Calu3 (cell line): ENCODE results near the gene TBC1D24. TPM values are rescaled to one million over a fixed set of nuclear protein-coding genes. Genes with fewer than 3 reads are reported as not detected.

Source experiments
- BruUV-seq: library from RNA; stranded (reverse); fragments of 400-500 nt; replicated peaks from 2 replicates; lab custom pipeline; 2021; lab: Mats Ljungman, UMichigan
- CTCF ChIA-PET: fragments of 300-600 bp; sonication (Branson Sonifier 250); formaldehyde crosslinking; loops from one replicate; lab custom pipeline; 2022; ENCODE audit warnings: antibody characterized with exemption; lab: Charles Lee
- DNase-seq: peaks from one replicate; pipeline ENCODE4 v3.0.0; 2022
- H3K27ac Mint-ChIP-seq: one replicate; pipeline ENCODE4 v1.8.0; 2022; ENCODE audit warnings: mixed read lengths; ENCODE audit not compliant: unreplicated experiment
- H3K27me3 Mint-ChIP-seq: one replicate; pipeline ENCODE4 v1.8.0; 2022; ENCODE audit warnings: mixed read lengths; ENCODE audit not compliant: unreplicated experiment
- H3K36me3 Mint-ChIP-seq: one replicate; pipeline ENCODE4 v1.8.0; 2022; ENCODE audit warnings: mild to moderate bottlenecking, moderate library complexity, mixed read lengths; ENCODE audit not compliant: insufficient read depth, unreplicated experiment
- H3K4me1 Mint-ChIP-seq: one replicate; pipeline ENCODE4 v1.8.0; 2022; ENCODE audit warnings: mild to moderate bottlenecking, low read depth, mixed read lengths; ENCODE audit not compliant: unreplicated experiment
- H3K4me3 Mint-ChIP-seq: one replicate; pipeline ENCODE4 v1.8.0; 2022; ENCODE audit warnings: mild to moderate bottlenecking, low read depth, moderate library complexity, mixed read lengths; ENCODE audit not compliant: unreplicated experiment
- H3K9me3 Mint-ChIP-seq: one replicate; pipeline ENCODE4 v1.8.0; 2022; ENCODE audit warnings: low read depth, mixed read lengths; ENCODE audit not compliant: unreplicated experiment
- intact Hi-C: fragments of 100-400 bp; cut with micrococcal nuclease; formaldehyde crosslinking; loops from one replicate; pipeline ENCODE4 v1.10.0; 2022; ENCODE audit not compliant: unreplicated experiment
- total RNA-seq: library from RNA; stranded (reverse); gene quantifications from 2 replicates; pipeline ENCODE4 v1.2.3, GENCODE V29; 2022
- TF ChIP-seq, protein P1 (sequence below): fragments of 200-600 bp; IDR thresholded peaks from one replicate; pipeline ENCODE4 v1.8.0; 2022; ENCODE audit warnings: antibody characterized with exemption; ENCODE audit not compliant: unreplicated experiment

Gene TBC1D24
- total RNA-seq, 1 experiment from 2014 or later = 33.3 TPM

DNA sequence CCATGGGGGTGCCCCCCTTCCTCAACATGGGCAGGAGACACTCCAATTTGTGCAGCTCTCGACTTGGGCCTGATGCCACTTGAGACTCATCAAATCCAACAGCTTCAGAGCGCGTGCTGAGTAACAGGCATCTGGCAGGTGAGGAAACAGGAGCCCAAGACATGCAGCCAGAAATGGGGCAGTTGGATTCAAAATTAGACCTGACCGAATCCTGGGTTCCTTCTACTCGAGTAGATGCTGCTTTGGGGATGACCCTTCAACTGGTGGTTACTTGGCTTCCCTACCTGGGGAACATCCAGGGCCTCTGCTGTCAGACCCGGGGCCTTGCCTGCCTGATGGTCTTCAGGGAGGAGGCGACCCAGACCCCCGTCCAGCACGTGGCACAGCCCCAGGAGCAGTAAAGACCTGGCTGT is 4.3 kb upstream of the TBC1D24 start:
- H3K4me1 Mint-ChIP-seq = peaks cover 15% of the 10 kb centered on the region
- no peak for DNase-seq
- no peaks in the 10 kb centered on the region for H3K9me3 Mint-ChIP-seq
- H3K27me3 Mint-ChIP-seq = peaks cover 44% of the 10 kb centered on the region
- BruUV-seq = no TSS peak
- TF ChIP-seq, protein P1, sequence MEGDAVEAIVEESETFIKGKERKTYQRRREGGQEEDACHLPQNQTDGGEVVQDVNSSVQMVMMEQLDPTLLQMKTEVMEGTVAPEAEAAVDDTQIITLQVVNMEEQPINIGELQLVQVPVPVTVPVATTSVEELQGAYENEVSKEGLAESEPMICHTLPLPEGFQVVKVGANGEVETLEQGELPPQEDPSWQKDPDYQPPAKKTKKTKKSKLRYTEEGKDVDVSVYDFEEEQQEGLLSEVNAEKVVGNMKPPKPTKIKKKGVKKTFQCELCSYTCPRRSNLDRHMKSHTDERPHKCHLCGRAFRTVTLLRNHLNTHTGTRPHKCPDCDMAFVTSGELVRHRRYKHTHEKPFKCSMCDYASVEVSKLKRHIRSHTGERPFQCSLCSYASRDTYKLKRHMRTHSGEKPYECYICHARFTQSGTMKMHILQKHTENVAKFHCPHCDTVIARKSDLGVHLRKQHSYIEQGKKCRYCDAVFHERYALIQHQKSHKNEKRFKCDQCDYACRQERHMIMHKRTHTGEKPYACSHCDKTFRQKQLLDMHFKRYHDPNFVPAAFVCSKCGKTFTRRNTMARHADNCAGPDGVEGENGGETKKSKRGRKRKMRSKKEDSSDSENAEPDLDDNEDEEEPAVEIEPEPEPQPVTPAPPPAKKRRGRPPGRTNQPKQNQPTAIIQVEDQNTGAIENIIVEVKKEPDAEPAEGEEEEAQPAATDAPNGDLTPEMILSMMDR = no peak
- intact Hi-C loops = no loop called here
- H3K4me3 Mint-ChIP-seq = no peak overlapping the region
- H3K36me3 Mint-ChIP-seq = peaks cover 49% of the 10 kb centered on the region
- no peak overlapping the region for H3K27ac Mint-ChIP-seq
- CTCF ChIA-PET = interaction anchor here (0.7 to 0.8 kb wide), 2 partner anchors 11 to 127 kb away, joined by 3 to 9 read pairs; partner anchors contain the start of gene TEDC2

DNA sequence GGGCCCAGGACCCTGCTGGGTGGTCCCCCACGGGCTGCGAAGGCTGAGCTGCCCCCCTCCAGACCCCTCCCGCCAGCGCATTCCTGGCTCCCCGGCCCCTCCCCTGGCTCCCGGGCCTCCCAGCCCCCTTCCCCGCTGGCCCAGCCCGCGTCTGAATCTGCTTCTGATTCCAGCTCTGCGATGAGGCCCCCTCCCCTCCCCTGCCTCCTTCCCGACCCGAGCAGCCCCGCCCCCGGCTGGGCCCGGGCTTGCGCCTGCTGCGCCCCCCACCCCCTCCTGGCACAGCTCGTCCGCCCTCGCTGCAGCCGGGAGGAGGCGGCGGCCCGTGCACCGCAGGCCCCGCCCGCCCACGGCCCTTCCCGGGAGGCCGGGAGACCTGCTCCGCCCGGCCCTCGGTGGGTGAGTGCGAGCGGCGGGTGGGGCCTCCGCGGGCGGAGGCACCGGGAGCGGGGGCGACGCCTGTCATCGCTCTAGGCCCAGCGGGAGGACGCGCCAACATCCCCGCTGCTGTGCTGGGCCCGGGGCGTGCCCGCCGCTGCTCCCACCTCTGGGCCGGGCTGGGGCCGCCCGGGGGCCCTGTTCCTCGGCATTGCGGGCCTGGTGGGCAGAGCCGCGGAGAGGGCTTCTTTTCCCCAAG is 3.8 kb upstream of the TBC1D24 start, which contains the start of gene NTN3:
NTN3 (plus strand) TSS at position 282 of the 637 bp plus-strand sequence. CDS start 405 bp downstream, outside the sequence.
- no TSS peak for BruUV-seq
- intact Hi-C loops = no loop called here
- H3K27me3 Mint-ChIP-seq = peaks cover 44% of the 10 kb centered on the region
- no peak within 1 kb of the TSS for H3K27ac Mint-ChIP-seq
- no peaks in the 10 kb centered on the region for H3K9me3 Mint-ChIP-seq
- peaks cover 50% of the 10 kb centered on the region for H3K36me3 Mint-ChIP-seq
- no peak for DNase-seq
- TF ChIP-seq, protein P1 = no peak
- CTCF ChIA-PET = interaction anchor here (0.7 to 0.8 kb wide), 2 partner anchors 11 to 128 kb away, joined by 3 to 9 read pairs; partner anchors contain the start of gene TEDC2
- peaks cover 20% of the 10 kb centered on the region for H3K4me1 Mint-ChIP-seq
- H3K4me3 Mint-ChIP-seq = peak within 1 kb of the TSS; percentile 54

DNA sequence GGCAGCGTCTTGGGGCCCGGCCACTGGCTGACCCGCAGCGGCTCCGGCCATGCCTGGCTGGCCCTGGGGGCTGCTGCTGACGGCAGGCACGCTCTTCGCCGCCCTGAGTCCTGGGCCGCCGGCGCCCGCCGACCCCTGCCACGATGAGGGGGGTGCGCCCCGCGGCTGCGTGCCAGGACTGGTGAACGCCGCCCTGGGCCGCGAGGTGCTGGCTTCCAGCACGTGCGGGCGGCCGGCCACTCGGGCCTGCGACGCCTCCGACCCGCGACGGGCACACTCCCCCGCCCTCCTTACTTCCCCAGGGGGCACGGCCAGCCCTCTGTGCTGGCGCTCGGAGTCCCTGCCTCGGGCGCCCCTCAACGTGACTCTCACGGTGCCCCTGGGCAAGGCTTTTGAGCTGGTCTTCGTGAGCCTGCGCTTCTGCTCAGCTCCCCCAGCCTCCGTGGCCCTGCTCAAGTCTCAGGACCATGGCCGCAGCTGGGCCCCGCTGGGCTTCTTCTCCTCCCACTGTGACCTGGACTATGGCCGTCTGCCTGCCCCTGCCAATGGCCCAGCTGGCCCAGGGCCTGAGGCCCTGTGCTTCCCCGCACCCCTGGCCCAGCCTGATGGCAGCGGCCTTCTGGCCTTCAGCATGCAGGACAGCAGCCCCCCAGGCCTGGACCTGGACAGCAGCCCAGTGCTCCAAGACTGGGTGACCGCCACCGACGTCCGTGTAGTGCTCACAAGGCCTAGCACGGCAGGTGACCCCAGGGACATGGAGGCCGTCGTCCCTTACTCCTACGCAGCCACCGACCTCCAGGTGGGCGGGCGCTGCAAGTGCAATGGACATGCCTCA is 3.1 kb upstream of the TBC1D24 start:
- CTCF ChIA-PET = interaction anchor here (0.7 kb wide), 1 partner anchor 129 kb away, joined by 9 read pairs; no protein-coding TSS in a partner anchor
- Mint-ChIP-seq H3K4me1 (peaks cover 24% of the 10 kb centered on the region), H3K27ac (no peak overlapping the region), H3K27me3 (peaks cover 44% of the 10 kb centered on the region), H3K9me3 (no peaks in the 10 kb centered on the region), H3K4me3 (peak overlapping the region; percentile 54), H3K36me3 (peaks cover 48% of the 10 kb centered on the region)
- BruUV-seq = no TSS peak
- intact Hi-C loops = no loop called here
- no peak for DNase-seq
- TF ChIP-seq, protein P1 = no peak

DNA sequence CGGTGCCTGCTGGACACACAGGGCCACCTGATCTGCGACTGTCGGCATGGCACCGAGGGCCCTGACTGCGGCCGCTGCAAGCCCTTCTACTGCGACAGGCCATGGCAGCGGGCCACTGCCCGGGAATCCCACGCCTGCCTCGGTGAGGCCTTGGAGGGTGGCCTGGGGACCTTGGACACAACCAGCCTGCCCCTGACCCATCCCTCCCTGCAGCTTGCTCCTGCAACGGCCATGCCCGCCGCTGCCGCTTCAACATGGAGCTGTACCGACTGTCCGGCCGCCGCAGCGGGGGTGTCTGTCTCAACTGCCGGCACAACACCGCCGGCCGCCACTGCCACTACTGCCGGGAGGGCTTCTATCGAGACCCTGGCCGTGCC is 2.5 kb upstream of the TBC1D24 start:
- Mint-ChIP-seq H3K27me3 (peaks cover 44% of the 10 kb centered on the region), H3K27ac (no peak overlapping the region), H3K4me1 (peaks cover 27% of the 10 kb centered on the region), H3K4me3 (peak overlapping the region; percentile 79), H3K9me3 (no peaks in the 10 kb centered on the region), H3K36me3 (peaks cover 42% of the 10 kb centered on the region)
- TF ChIP-seq, protein P1 = no peak
- intact Hi-C loops = no loop called here
- no peak for DNase-seq
- CTCF ChIA-PET = no interaction called here
- no TSS peak for BruUV-seq
